CD4-positive, alpha-beta T cell (primary cell): ENCODE data around the gene RAMP1. TPM values are rescaled to one million over a fixed set of nuclear protein-coding genes. Genes with fewer than 3 reads are reported as not detected.

Experiments used
- ATAC-seq: fragments of 200-7000 bp; cut with Tn5 transposase; one replicate; pipeline ENCODE4 v1.10.0; 2022; ENCODE audit warnings: mild to moderate bottlenecking; ENCODE audit not compliant: poor library complexity
- CTCF ChIA-PET: fragments of 350-600 bp; sonication (Branson Sonifier 250); formaldehyde crosslinking; loops from one replicate; lab custom pipeline; 2021; ENCODE audit warnings: antibody characterized with exemption, inconsistent platforms; lab: Charles Lee
- POLR2A ChIA-PET: fragments of 350-600 bp; sonication (Branson Sonifier 250); formaldehyde crosslinking; loops from one replicate; lab custom pipeline; 2021; ENCODE audit warnings: antibody characterized with exemption, inconsistent platforms; lab: Charles Lee
- DNase-seq, 14 experiments: peaks; one replicate each; pipeline ENCODE4 v3.0.0-alpha.2; 2013 to 2020; ENCODE audit warnings: mixed read lengths in 2 of 14
- H3K27ac ChIP-seq, 2 donors: one replicate each; pipeline versions ENCODE4 v1.5.1 to v1.7.0; 2013; ENCODE audit warnings: low read length in 2 of 2, low read depth in 1 of 2, mild to moderate bottlenecking in 1 of 2
- H3K27me3 ChIP-seq, 2 experiments: 1 replicate in 1 of 2; 2 replicates in 1 of 2; pipeline versions ENCODE4 v1.6.1 to v1.7.0; 2013; ENCODE audit warnings: low read length in 2 of 2, control low read depth in 1 of 2, mild to moderate bottlenecking in 1 of 2, moderate library complexity in 1 of 2; ENCODE audit not compliant: insufficient read depth in 2 of 2, control insufficient read depth in 1 of 2
- H3K36me3 ChIP-seq: one replicate; pipeline ENCODE4 v1.6.1; 2013; ENCODE audit warnings: low read length, control low read depth; ENCODE audit not compliant: insufficient read depth
- H3K4me1 ChIP-seq: one replicate; pipeline ENCODE4 v1.6.1; 2013; ENCODE audit warnings: low read length, control low read depth; ENCODE audit not compliant: insufficient read depth
- H3K4me3 ChIP-seq: one replicate; pipeline ENCODE4 v1.5.1; 2013; ENCODE audit warnings: mild to moderate bottlenecking, low read length, moderate library complexity
- H3K9me3 ChIP-seq, 2 experiments: 1 replicate in 1 of 2; 2 replicates in 1 of 2; pipeline versions ENCODE4 v1.6.1 to v1.7.0; 2013; ENCODE audit warnings: low read length in 2 of 2, mild to moderate bottlenecking in 2 of 2, control low read depth in 1 of 2, moderate library complexity in 1 of 2; ENCODE audit not compliant: control insufficient read depth in 1 of 2, insufficient read depth in 1 of 2
- H3K27ac Mint-ChIP-seq: one replicate; pipeline ENCODE4 v1.8.0; 2020; ENCODE audit warnings: mixed read lengths
- H3K27me3 Mint-ChIP-seq: one replicate; pipeline ENCODE4 v1.8.0; 2021; ENCODE audit warnings: mixed read lengths
- H3K36me3 Mint-ChIP-seq: one replicate; pipeline ENCODE4 v1.8.0; 2021; ENCODE audit warnings: low read depth, mixed read lengths
- H3K4me1 Mint-ChIP-seq: one replicate; pipeline ENCODE4 v1.8.0; 2021; ENCODE audit warnings: low read depth, mixed read lengths
- H3K4me3 Mint-ChIP-seq: one replicate; pipeline ENCODE4 v1.8.0; 2020; ENCODE audit warnings: mild to moderate bottlenecking, mixed read lengths
- H3K9me3 Mint-ChIP-seq: one replicate; pipeline ENCODE4 v1.8.0; 2020; ENCODE audit warnings: mixed read lengths
- CTCF ChIP-seq: fragments of 200-600 bp; IDR thresholded peaks from one replicate; pipeline ENCODE4 v1.8.0; 2022; ENCODE audit warnings: antibody characterized with exemption, mild to moderate bottlenecking
- intact Hi-C, 2 experiments: fragments of 100-400 bp; cut with DNase I in 1 of 2; cut with micrococcal nuclease in 1 of 2; formaldehyde crosslinking; loops; one replicate each; pipeline versions ENCODE4 v1.15.1 to v1.9.0; 2023 to 2025; cut with DNase I, micrococcal nuclease
- total RNA-seq, 174 experiments: library from RNA in 2 of 174; stranded (reverse) in 2 of 174; gene quantifications; one replicate each; pipeline ENCODE4 v1.2.3 and lab custom pipeline; 2021 to 2026

Gene RAMP1
- total RNA-seq, 2 experiments from 2014 or later: not detected

GRCh38 chr2:237861875-237862527 is 2.6 kb downstream of the RAMP1 start:
- H3K4me1 ChIP-seq: peaks cover 20% of the 10 kb centered on the region
- CTCF ChIA-PET: no interaction called here
- peaks cover 5% of the 10 kb centered on the region for H3K4me1 Mint-ChIP-seq
- DNase-seq: no peak
- H3K4me3 ChIP-seq: no peak overlapping the region
- H3K4me3 Mint-ChIP-seq: no peak overlapping the region
- no peak for ATAC-seq
- no peaks in the 10 kb centered on the region for H3K36me3 Mint-ChIP-seq
- no peak for TF ChIP-seq CTCF
- intact Hi-C loops: no loop called here
- H3K9me3 Mint-ChIP-seq: no peaks in the 10 kb centered on the region
- H3K36me3 ChIP-seq: no peaks in the 10 kb centered on the region
- H3K27me3 Mint-ChIP-seq: peaks cover 51% of the 10 kb centered on the region
- H3K27me3 ChIP-seq: peaks cover 27 to 45% of the 10 kb centered on the region in 2 experiments
- POLR2A ChIA-PET: no interaction called here
- no peak overlapping the region for H3K27ac ChIP-seq
- H3K27ac Mint-ChIP-seq: no peak overlapping the region
- H3K9me3 ChIP-seq: no peaks in the 10 kb centered on the region

GRCh38 chr2:237862528-237862895 is 3.1 kb downstream of the RAMP1 start:
- Mint-ChIP-seq H3K27me3 (peaks cover 51% of the 10 kb centered on the region), H3K27ac (no peak overlapping the region), H3K9me3 (no peaks in the 10 kb centered on the region), H3K4me3 (no peak overlapping the region), H3K4me1 (peaks cover 5% of the 10 kb centered on the region), H3K36me3 (no peaks in the 10 kb centered on the region)
- Histone ChIP-seq H3K4me3 (no peak overlapping the region), H3K27ac (no peak overlapping the region), H3K4me1 (peaks cover 20% of the 10 kb centered on the region), H3K9me3 (no peaks in the 10 kb centered on the region), H3K27me3 (peaks cover 27 to 45% of the 10 kb centered on the region in 2 experiments), H3K36me3 (no peaks in the 10 kb centered on the region)
- intact Hi-C loops: no loop called here
- DNase-seq: no peak
- ChIA-PET POLR2A (no interaction called here), CTCF (no interaction called here)
- TF ChIP-seq CTCF: no peak
- no peak for ATAC-seq

- H3K27me3 Mint-ChIP-seq: peaks cover 48% of the 10 kb centered on the region
- ChIA-PET CTCF (no interaction called here), POLR2A (no interaction called here)
- Histone ChIP-seq H3K4me3 (no peak overlapping the region), H3K9me3 (no peaks in the 10 kb centered on the region), H3K36me3 (no peaks in the 10 kb centered on the region), H3K27me3 (peaks cover 25 to 39% of the 10 kb centered on the region in 2 experiments), H3K4me1 (peaks cover 18% of the 10 kb centered on the region), H3K27ac (no peak overlapping the region)
- no peaks in the 10 kb centered on the region for H3K9me3 Mint-ChIP-seq
- peaks cover 5% of the 10 kb centered on the region for H3K4me1 Mint-ChIP-seq
- DNase-seq: no peak
- no peaks in the 10 kb centered on the region for H3K36me3 Mint-ChIP-seq
- no peak overlapping the region for H3K4me3 Mint-ChIP-seq
- H3K27ac Mint-ChIP-seq: no peak overlapping the region
- TF ChIP-seq CTCF: no peak
- intact Hi-C loops: no loop called here
- ATAC-seq: no peak
Observed at GRCh38 chr2:237863102-237863511, 3.7 kb downstream of the RAMP1 start.
